AG04450 (cell line): ENCODE measurements around the gene STRA6. TPM values are rescaled to one million over a fixed set of nuclear protein-coding genes. Genes with fewer than 3 reads are reported as not detected.

Experiments
- CTCF ChIA-PET: fragments of 300-600, 350-600 bp; formaldehyde crosslinking; extraction: SDS; loops from one replicate; lab custom pipeline; 2022; ENCODE audit warnings: antibody characterized with exemption, inconsistent platforms; lab: Charles Lee
- POLR2A ChIA-PET: fragments of 350-600 bp; formaldehyde crosslinking; extraction: SDS; loops from one replicate; lab custom pipeline; 2021; ENCODE audit warnings: antibody characterized with exemption, inconsistent platforms; lab: Yijun Ruan, JAX
- DNase-seq: peaks from one replicate; pipeline ENCODE4 v3.0.0-alpha.2; 2011; ENCODE audit warnings: low read depth, low spot score
- H3K27ac ChIP-seq: one replicate; pipeline ENCODE4 v1.5.1; 2012; ENCODE audit warnings: low read depth, low read length, control low read depth
- H3K27me3 ChIP-seq: one replicate; pipeline ENCODE4 v1.6.0; 2012; ENCODE audit warnings: low read length; ENCODE audit not compliant: control insufficient read depth, insufficient read depth
- H3K4me3 ChIP-seq: 2 replicates; pipeline ENCODE4 v1.5.1; 2011; ENCODE audit warnings: mild to moderate bottlenecking, low read depth, low read length, control low read depth
- H3K9me3 ChIP-seq: 2 replicates; pipeline ENCODE4 v1.5.1; 2012; ENCODE audit warnings: low read length; ENCODE audit not compliant: control insufficient read depth, insufficient read depth
- CTCF ChIP-seq: IDR thresholded peaks from 2 replicates; pipeline ENCODE4 v1.5.1; 2011; ENCODE audit warnings: low read depth, low read length, control low read depth, inconsistent platforms
- polyA plus RNA-seq: library from polyadenylated mRNA; depleted of rRNA; stranded (reverse); fragments of >200 nt; gene quantifications from 2 replicates; pipeline ENCODE4 v1.2.3, GENCODE V29; 2011

Gene STRA6
- polyA plus RNA-seq, 1 experiment = 0.12 TPM

- peaks cover 3% of the 10 kb centered on the region for H3K27me3 ChIP-seq
- no peak for TF ChIP-seq CTCF
- ChIA-PET CTCF (interaction anchor here (0.9 kb wide), 1 partner anchor 51 kb away, joined by 3 read pairs; no protein-coding TSS in a partner anchor), POLR2A (interaction anchor here (1.2 kb wide), 1 partner anchor 17 kb away, joined by 5 read pairs; no protein-coding TSS in a partner anchor)
- H3K27ac ChIP-seq = peak overlapping the region; percentile 47
- peak; percentile 38 for DNase-seq
- H3K4me3 ChIP-seq = no peak overlapping the region
- no peaks in the 10 kb centered on the region; the same call in 1 of the 2 replicates for H3K9me3 ChIP-seq
Measured at GRCh38 chr15:74179101-74179841, 23.3 kb downstream of the STRA6 start.

GRCh38 chr15:74178326-74179100, 24.1 kb downstream of the STRA6 start:
- no peak overlapping the region for H3K4me3 ChIP-seq
- no peak for DNase-seq
- no peak for TF ChIP-seq CTCF
- ChIA-PET CTCF (interaction anchor here (0.9 kb wide), 1 partner anchor 50 kb away, joined by 3 read pairs; no protein-coding TSS in a partner anchor), POLR2A (interaction anchor here (1.2 kb wide), 1 partner anchor 18 kb away, joined by 5 read pairs; no protein-coding TSS in a partner anchor)
- H3K9me3 ChIP-seq = no peaks in the 10 kb centered on the region; the same call in 1 of the 2 replicates
- no peak overlapping the region for H3K27ac ChIP-seq
- H3K27me3 ChIP-seq = peaks cover 3% of the 10 kb centered on the region

- H3K27ac ChIP-seq = no peak overlapping the region
- no peak overlapping the region for H3K4me3 ChIP-seq
- POLR2A ChIA-PET = no interaction called here
- no peak for DNase-seq
- no peaks in the 10 kb centered on the region for H3K27me3 ChIP-seq
- TF ChIP-seq CTCF = no peak
- CTCF ChIA-PET = interaction anchor here (1.5 kb wide), 1 partner anchor 131 kb away, joined by 5 read pairs; no protein-coding TSS in a partner anchor
- H3K9me3 ChIP-seq = no peaks in the 10 kb centered on the region; the same call in 1 of the 2 replicates
Measured at GRCh38 chr15:74176262-74177214, 26.0 kb downstream of the STRA6 start.

GRCh38 chr15:74175271-74176191, 27.1 kb downstream of the STRA6 start:
- DNase-seq = no peak
- Histone ChIP-seq H3K4me3 (no peak overlapping the region), H3K27ac (no peak overlapping the region), H3K27me3 (peaks cover 3% of the 10 kb centered on the region), H3K9me3 (no peaks in the 10 kb centered on the region; the same call in 1 of the 2 replicates)
- TF ChIP-seq CTCF = no peak
- POLR2A ChIA-PET = no interaction called here
- CTCF ChIA-PET = no interaction called here
